A549 (cell line): ENCODE results near the gene PLEKHM2. TPM values are rescaled to one million over a fixed set of nuclear protein-coding genes. Genes with fewer than 3 reads are reported as not detected.

ENCODE experiments used
- ATAC-seq, 2 experiments: fragments of 200-7000 bp in 1 of 2; fragments of >200 bp in 1 of 2; cut with Nextera tagmentation in 1 of 2; cut with Tn5 transposase in 1 of 2; 3 replicates each; pipeline versions ENCODE4 v1.8.0 to v1.9.1; 2018 to 2020; ENCODE audit warnings: mild to moderate bottlenecking in 1 of 2, moderate library complexity in 1 of 2
- CTCF ChIA-PET: fragments of 300-600 bp; sonication (Branson Sonifier 250); formaldehyde crosslinking; extraction: SDS; loops from one replicate; lab custom pipeline; 2021; ENCODE audit warnings: antibody characterized with exemption, inconsistent platforms; lab: Yijun Ruan, JAX
- POLR2A ChIA-PET: fragments of 350-600 bp; formaldehyde crosslinking; extraction: SDS; loops from one replicate; lab custom pipeline; 2021; ENCODE audit warnings: antibody characterized with exemption, inconsistent platforms; lab: Yijun Ruan, JAX
- DNase-seq, 2 experiments: peaks; one replicate each; pipeline versions ENCODE4 v3.0.0 to v3.0.0-alpha.2; 2011 to 2016; ENCODE audit warnings: low read depth in 1 of 2, low spot score in 1 of 2
- FAIRE-seq: peaks from 2 replicates; lab custom pipeline; 2011; peaks lifted over from hg19 to GRCh38; lab: Jason Lieb, UNC
- H3K27ac ChIP-seq, 2 experiments: fragments of >200 bp; sonication (Bioruptor Twin); formaldehyde crosslinking; 3 replicates each; pipeline ENCODE4 v1.5.1; 2016 to 2017
- H3K4me1 ChIP-seq: fragments of >200 bp; sonication (Bioruptor Twin); formaldehyde crosslinking; 3 replicates; pipeline ENCODE4 v1.6.1; 2016
- H3K4me2 ChIP-seq: fragments of >200 bp; sonication (Bioruptor Twin); formaldehyde crosslinking; 3 replicates; pipeline ENCODE4 v1.6.1; 2016
- H3K4me3 ChIP-seq: fragments of >200 bp; sonication (Bioruptor Twin); formaldehyde crosslinking; 3 replicates; pipeline ENCODE4 v1.5.1; 2016
- H3K9me3 ChIP-seq: fragments of >200 bp; sonication (Bioruptor Twin); formaldehyde crosslinking; 3 replicates; pipeline ENCODE4 v1.6.1; 2016
- ATOH8 ChIP-seq: fragments of 250-450 bp; sonication (Bioruptor Pico); IDR thresholded peaks from 2 replicates; pipeline ENCODE4 v1.5.0; 2020; ENCODE audit warnings: low read depth, mild to moderate bottlenecking, moderate library complexity
- CHD2 ChIP-seq: fragments of 150-350 bp; IDR thresholded peaks from 2 replicates; pipeline ENCODE4 v1.6.1; 2014; ENCODE audit warnings: low read length; ENCODE audit not compliant: partially characterized antibody
- EHF ChIP-seq: fragments of 250-450 bp; sonication (Bioruptor Pico); IDR thresholded peaks from 2 replicates; pipeline ENCODE4 v1.5.0; 2020; ENCODE audit warnings: mild to moderate bottlenecking
- EHMT2 ChIP-seq: fragments of 200-600 bp; sonication (generic); IDR thresholded peaks from 2 replicates; pipeline ENCODE4 v1.6.1; 2016; ENCODE audit warnings: antibody characterized with exemption, low read depth, mild to moderate bottlenecking, moderate library complexity
- EP300 ChIP-seq, 2 experiments: fragments of >200 bp; sonication (Bioruptor Twin); formaldehyde crosslinking; IDR thresholded peaks; 2 replicates in 1 of 2; 3 replicates in 1 of 2; pipeline ENCODE4 v1.6.1; 2016 to 2017
- FOSB ChIP-seq: fragments of 250-450 bp; sonication (Bioruptor Pico); IDR thresholded peaks from 2 replicates; pipeline ENCODE4 v1.5.0; 2020; ENCODE audit warnings: mild to moderate bottlenecking, moderate library complexity
- FOXS1 ChIP-seq: fragments of 250-450 bp; sonication (Bioruptor Pico); IDR thresholded peaks from 2 replicates; pipeline ENCODE4 v1.5.0; 2020; ENCODE audit warnings: mild to moderate bottlenecking, moderate library complexity
- GATA3 ChIP-seq: IDR thresholded peaks from 2 replicates; pipeline ENCODE4 v1.6.1; 2012; ENCODE audit warnings: borderline replicate concordance
- HEYL ChIP-seq: fragments of 250-450 bp; sonication (Bioruptor Pico); IDR thresholded peaks from 2 replicates; pipeline ENCODE4 v1.8.0; 2021; ENCODE audit warnings: mild to moderate bottlenecking, moderate library complexity
- HOXA7 ChIP-seq: fragments of 250-450 bp; sonication (Bioruptor Pico); IDR thresholded peaks from 2 replicates; pipeline ENCODE4 v1.5.0; 2020; ENCODE audit warnings: mild to moderate bottlenecking, moderate library complexity
- HOXB13 ChIP-seq: fragments of 250-450 bp; sonication (Bioruptor Pico); IDR thresholded peaks from 2 replicates; pipeline ENCODE4 v1.5.0; 2020; ENCODE audit warnings: low read depth, mild to moderate bottlenecking, moderate library complexity
- JUNB ChIP-seq: fragments of >200 bp; sonication (Bioruptor Twin); formaldehyde crosslinking; IDR thresholded peaks from 2 replicates; pipeline ENCODE4 v1.6.1; 2016
- KDM1A ChIP-seq: fragments of 200-600 bp; sonication (generic); IDR thresholded peaks from 2 replicates; pipeline ENCODE4 v1.6.1; 2016; ENCODE audit warnings: low read depth, mild to moderate bottlenecking
- KDM5A ChIP-seq: fragments of 200-600 bp; sonication (generic); IDR thresholded peaks from 2 replicates; pipeline ENCODE4 v1.6.1; 2016; ENCODE audit warnings: antibody characterized with exemption, mild to moderate bottlenecking
- MAFK ChIP-seq: fragments of 450-650 bp; IDR thresholded peaks from 2 replicates; pipeline ENCODE4 v1.6.1; 2014; ENCODE audit not compliant: partially characterized antibody
- MAZ ChIP-seq: fragments of 150-350 bp; IDR thresholded peaks from 2 replicates; pipeline ENCODE4 v1.6.1; 2014; ENCODE audit warnings: antibody characterized with exemption, low read depth, low read length, borderline replicate concordance
- MYC ChIP-seq: IDR thresholded peaks from 2 replicates; pipeline ENCODE4 v1.6.1; 2012; ENCODE audit warnings: mild to moderate bottlenecking, inconsistent platforms, low read length, improper control_type of control experiment, borderline replicate concordance
- NR3C1 ChIP-seq: fragments of >200 bp; sonication (Bioruptor Twin); formaldehyde crosslinking; IDR thresholded peaks from 3 replicates; pipeline ENCODE4 v1.6.1; 2017
- PHF8 ChIP-seq: fragments of 200-600 bp; sonication (generic); IDR thresholded peaks from 2 replicates; pipeline ENCODE4 v1.6.1; 2016; ENCODE audit warnings: low read depth, mild to moderate bottlenecking, antibody characterized with exemption, moderate library complexity, borderline replicate concordance
- POLR2AphosphoS2 ChIP-seq: conservative IDR thresholded peaks from 2 replicates; pipeline ENCODE4 v1.6.1; 2012; ENCODE audit warnings: low read length, improper control_type of control experiment, inconsistent platforms
- RAD21 ChIP-seq, 2 experiments: fragments of >200 bp in 1 of 2; sonication (Bioruptor Twin) in 1 of 2; formaldehyde crosslinking in 1 of 2; IDR thresholded peaks in 1 of 2; conservative IDR thresholded peaks in 1 of 2; 2 replicates in 1 of 2; 3 replicates in 1 of 2; pipeline ENCODE4 v1.6.1; 2012 to 2018; ENCODE audit warnings: inconsistent platforms in 1 of 2
- RARB ChIP-seq: fragments of 250-450 bp; sonication (Bioruptor Pico); IDR thresholded peaks from 2 replicates; pipeline ENCODE4 v1.8.0; 2021; ENCODE audit warnings: mild to moderate bottlenecking, moderate library complexity
- RCOR1 ChIP-seq: fragments of 150-350 bp; IDR thresholded peaks from 2 replicates; pipeline ENCODE4 v1.6.1; 2014; ENCODE audit warnings: antibody characterized with exemption, low read length, low read depth
- RFX5 ChIP-seq: fragments of 450-650 bp; IDR thresholded peaks from 2 replicates; pipeline ENCODE4 v1.7.1; 2014; ENCODE audit warnings: antibody characterized with exemption, mild to moderate bottlenecking, moderate library complexity
- SREBF2 ChIP-seq: fragments of 450-650 bp; IDR thresholded peaks from 2 replicates; pipeline ENCODE4 v1.6.1; 2014; ENCODE audit warnings: mild to moderate bottlenecking, moderate library complexity
- TFCP2L1 ChIP-seq: fragments of 250-450 bp; sonication (Bioruptor Pico); IDR thresholded peaks from 2 replicates; pipeline ENCODE4 v1.5.0; 2021; ENCODE audit warnings: mild to moderate bottlenecking
- TP53 ChIP-seq: fragments of 250-450 bp; sonication (Bioruptor Pico); IDR thresholded peaks from 2 replicates; pipeline ENCODE4 v1.5.0; 2021; ENCODE audit warnings: mild to moderate bottlenecking, moderate library complexity
- ZC3H11A ChIP-seq: fragments of 450-650 bp; IDR thresholded peaks from 2 replicates; pipeline ENCODE4 v1.6.1; 2014; ENCODE audit warnings: antibody characterized with exemption, mild to moderate bottlenecking
- ZSCAN20 ChIP-seq: fragments of 250-450 bp; sonication (Bioruptor Pico); IDR thresholded peaks from 2 replicates; pipeline ENCODE4 v1.8.0; 2022; ENCODE audit warnings: mild to moderate bottlenecking, moderate library complexity
- WGBS: methylation state at CpG from one replicate; pipeline ENCODE4 v1.1.6; 2017; ENCODE audit errors: missing lambda C conversion rate; 5-methylcytosine and 5-hydroxymethylcytosine counted together
- polyA plus RNA-seq, 4 experiments: library from polyadenylated mRNA; depleted of rRNA in 3 of 4; stranded (reverse); fragments of >200 nt; fragmentation: RNase III in 1 of 4; extraction: RNeasy Plus Mini Kit Qiagen cat#74134 plus additional on column Dnase treatment in 1 of 4; gene quantifications; 2 replicates in 3 of 4; 3 replicates in 1 of 4; pipeline ENCODE4 v1.2.3, GENCODE V29; 2011 to 2017
- TF ChIP-seq, protein P1 (sequence below): fragments of 250-450 bp; sonication (Bioruptor Pico); IDR thresholded peaks from 2 replicates; pipeline ENCODE4 v1.5.0; 2021; ENCODE audit warnings: mild to moderate bottlenecking, moderate library complexity, borderline replicate concordance
- TF ChIP-seq, protein P2 (sequence below): IDR thresholded peaks from 2 replicates; pipeline ENCODE4 v1.6.1; 2012; ENCODE audit warnings: low read depth, borderline replicate concordance

PLEKHM2 gene
- polyA plus RNA-seq, 2 of the 4 experiments (the other 2 are of a cell fraction): 14.7 to 21.5 TPM

- POLR2A ChIA-PET: no interaction called here
These were observed 46.8 kb downstream of the PLEKHM2 start for GRCh38 chr1:15730936-15731335.

GRCh38 chr1:15731735-15732685, 47.9 kb downstream of the PLEKHM2 start:
- no peak for TF ChIP-seq KDM5A
- ATAC-seq (no peak), DNase-seq (no peak), FAIRE-seq (no peak)
- Histone ChIP-seq H3K27ac (no peak overlapping the region), H3K4me2 (no peak overlapping the region), H3K4me3 (no peak overlapping the region), H3K9me3 (no peaks in the 10 kb centered on the region), H3K4me1 (no peaks in the 10 kb centered on the region)
- ChIA-PET CTCF (interaction anchor here (0.5 to 3.2 kb wide), 7 partner anchors 9 to 385 kb away, joined by 3 to 26 read pairs (median 4); no protein-coding TSS in a partner anchor), POLR2A (no interaction called here)
- over 99% methylated on average over 18 of the region's 39 CpGs for WGBS

More at GRCh38 chr1:15730936-15731335, 46.8 kb downstream of the PLEKHM2 start:
- 96% methylated on average over 10 of the region's 16 CpGs for WGBS
- Histone ChIP-seq H3K27ac (no peak overlapping the region), H3K4me3 (no peak overlapping the region), H3K4me1 (no peaks in the 10 kb centered on the region), H3K4me2 (no peak overlapping the region), H3K9me3 (no peaks in the 10 kb centered on the region)
- FAIRE-seq (no peak), DNase-seq (no peak), ATAC-seq (no peak)
- CTCF ChIA-PET: interaction anchor here (1.1 to 3.2 kb wide), 2 partner anchors 10 to 13 kb away, joined by 3 to 26 read pairs; no protein-coding TSS in a partner anchor
- TF ChIP-seq RFX5 (no peak), RCOR1 (no peak), POLR2AphosphoS2 (no peak), MYC (no peak), JUNB (no peak), RARB (no peak), ATOH8 (no peak), MAZ (no peak), EHMT2 (no peak), EHF (CRISPR knock-in tag) (no peak), FOXS1 (CRISPR knock-in tag) (no peak), PHF8 (no peak), ZSCAN20 (CRISPR knock-in tag) (no peak), SREBF2 (no peak), RAD21 (conservative IDR thresholded peaks at IDR 0.05 in 1 of 2, IDR thresholded peaks at IDR 0.05 in 1 of 2) (no peak), GATA3 (no peak), KDM1A (no peak), HOXB13 (CRISPR knock-in tag) (no peak)
- TF ChIP-seq, protein P1, sequence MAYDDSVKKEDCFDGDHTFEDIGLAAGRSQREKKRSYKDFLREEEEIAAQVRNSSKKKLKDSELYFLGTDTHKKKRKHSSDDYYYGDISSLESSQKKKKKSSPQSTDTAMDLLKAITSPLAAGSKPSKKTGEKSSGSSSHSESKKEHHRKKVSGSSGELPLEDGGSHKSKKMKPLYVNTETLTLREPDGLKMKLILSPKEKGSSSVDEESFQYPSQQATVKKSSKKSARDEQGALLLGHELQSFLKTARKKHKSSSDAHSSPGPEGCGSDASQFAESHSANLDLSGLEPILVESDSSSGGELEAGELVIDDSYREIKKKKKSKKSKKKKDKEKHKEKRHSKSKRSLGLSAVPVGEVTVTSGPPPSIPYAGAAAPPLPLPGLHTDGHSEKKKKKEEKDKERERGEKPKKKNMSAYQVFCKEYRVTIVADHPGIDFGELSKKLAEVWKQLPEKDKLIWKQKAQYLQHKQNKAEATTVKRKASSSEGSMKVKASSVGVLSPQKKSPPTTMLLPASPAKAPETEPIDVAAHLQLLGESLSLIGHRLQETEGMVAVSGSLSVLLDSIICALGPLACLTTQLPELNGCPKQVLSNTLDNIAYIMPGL: no peak

DNA sequence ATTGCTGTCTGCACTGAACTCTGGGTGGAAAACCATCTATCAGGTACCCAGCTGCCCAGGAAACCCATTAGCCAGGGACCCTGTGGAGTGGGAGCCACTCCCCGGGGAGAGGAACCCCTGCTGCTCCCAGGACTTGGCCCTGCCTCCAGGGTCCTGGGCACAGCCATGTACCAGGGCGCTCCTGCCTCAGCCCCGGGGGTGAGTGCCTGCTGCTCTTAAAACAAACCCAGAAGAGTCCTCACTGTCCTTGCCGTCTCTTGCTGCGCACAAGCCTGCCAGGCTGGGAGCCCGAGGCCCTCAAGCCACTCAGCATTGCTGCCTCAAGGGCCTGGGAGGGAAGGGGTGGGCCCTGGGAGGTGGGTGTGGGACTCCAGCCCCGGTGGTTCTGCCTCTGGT, 48.6 kb downstream of the PLEKHM2 start:
- no peak overlapping the region for H3K27ac ChIP-seq
- H3K9me3 ChIP-seq: no peaks in the 10 kb centered on the region
- ATAC-seq (no peak), DNase-seq (no peak), FAIRE-seq (no peak)
- no peak overlapping the region for H3K4me2 ChIP-seq
- no peaks in the 10 kb centered on the region for H3K4me1 ChIP-seq
- ChIA-PET POLR2A (no interaction called here), CTCF (interaction anchor here (1.6 to 3.2 kb wide), 2 partner anchors 8 to 10 kb away, joined by 6 to 26 read pairs; no protein-coding TSS in a partner anchor)
- 65% methylated on average over 2 of the region's 7 CpGs for WGBS
- TF ChIP-seq MAZ (no peak), PHF8 (no peak), FOXS1 (CRISPR knock-in tag) (no peak), MAFK (no peak), HOXA7 (CRISPR knock-in tag) (no peak), EHMT2 (no peak), TFCP2L1 (CRISPR knock-in tag) (no peak), HEYL (no peak), ZC3H11A (no peak), NR3C1 (no peak), FOSB (no peak), EHF (CRISPR knock-in tag) (no peak), TP53 (CRISPR knock-in tag) (no peak), RCOR1 (no peak), ZSCAN20 (CRISPR knock-in tag) (no peak), RARB (no peak), JUNB (no peak), EP300 (IDR thresholded peaks at IDR 0.05) (no peak), CHD2 (no peak)
- TF ChIP-seq, protein P2, sequence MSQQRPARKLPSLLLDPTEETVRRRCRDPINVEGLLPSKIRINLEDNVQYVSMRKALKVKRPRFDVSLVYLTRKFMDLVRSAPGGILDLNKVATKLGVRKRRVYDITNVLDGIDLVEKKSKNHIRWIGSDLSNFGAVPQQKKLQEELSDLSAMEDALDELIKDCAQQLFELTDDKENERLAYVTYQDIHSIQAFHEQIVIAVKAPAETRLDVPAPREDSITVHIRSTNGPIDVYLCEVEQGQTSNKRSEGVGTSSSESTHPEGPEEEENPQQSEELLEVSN: no peak
- no peak overlapping the region for H3K4me3 ChIP-seq
